GM19099 (cell line): ENCODE data around the gene TP73.

Source experiments
- POLR2A ChIP-seq: IDR thresholded peaks from 3 replicates; pipeline ENCODE4 v1.6.1; 2011; ENCODE audit warnings: low read depth; ENCODE audit not compliant: insufficient read length; ENCODE audit errors: extremely low read depth

Gene TP73

DNA sequence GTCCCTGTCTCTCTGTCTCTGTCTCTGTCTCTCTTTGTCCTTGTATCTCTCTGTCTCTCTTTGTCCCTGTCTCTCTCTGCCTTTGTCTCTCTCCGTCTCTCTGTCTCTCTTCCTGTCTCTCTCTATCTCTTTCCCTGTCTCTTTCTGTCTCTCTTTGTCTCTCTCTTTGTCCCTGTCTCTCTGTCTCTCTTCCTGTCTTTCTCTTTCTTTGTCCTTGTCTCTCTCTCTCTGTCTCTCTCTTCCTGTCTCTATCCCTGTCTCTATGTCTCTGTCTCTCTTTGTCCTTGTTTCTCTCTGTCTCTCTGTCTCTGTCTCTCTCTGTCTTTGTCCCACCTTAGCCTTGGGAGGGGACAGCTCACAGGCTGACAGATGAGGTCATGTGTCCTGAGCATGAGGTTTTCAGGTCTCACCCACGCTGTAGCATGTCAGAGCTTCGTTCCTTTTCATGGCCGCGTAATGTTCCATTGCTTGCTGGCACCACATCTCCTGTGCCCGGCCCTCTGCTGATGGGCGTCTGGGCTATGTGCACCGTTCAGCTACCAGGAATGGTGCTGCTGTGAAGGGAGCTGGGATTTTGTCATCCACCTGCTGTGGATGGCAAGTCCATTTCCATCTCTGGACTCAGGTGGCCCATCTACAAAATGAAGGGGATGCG is 27.6 kb downstream of the TP73 start:
- no peak for TF ChIP-seq POLR2A

DNA sequence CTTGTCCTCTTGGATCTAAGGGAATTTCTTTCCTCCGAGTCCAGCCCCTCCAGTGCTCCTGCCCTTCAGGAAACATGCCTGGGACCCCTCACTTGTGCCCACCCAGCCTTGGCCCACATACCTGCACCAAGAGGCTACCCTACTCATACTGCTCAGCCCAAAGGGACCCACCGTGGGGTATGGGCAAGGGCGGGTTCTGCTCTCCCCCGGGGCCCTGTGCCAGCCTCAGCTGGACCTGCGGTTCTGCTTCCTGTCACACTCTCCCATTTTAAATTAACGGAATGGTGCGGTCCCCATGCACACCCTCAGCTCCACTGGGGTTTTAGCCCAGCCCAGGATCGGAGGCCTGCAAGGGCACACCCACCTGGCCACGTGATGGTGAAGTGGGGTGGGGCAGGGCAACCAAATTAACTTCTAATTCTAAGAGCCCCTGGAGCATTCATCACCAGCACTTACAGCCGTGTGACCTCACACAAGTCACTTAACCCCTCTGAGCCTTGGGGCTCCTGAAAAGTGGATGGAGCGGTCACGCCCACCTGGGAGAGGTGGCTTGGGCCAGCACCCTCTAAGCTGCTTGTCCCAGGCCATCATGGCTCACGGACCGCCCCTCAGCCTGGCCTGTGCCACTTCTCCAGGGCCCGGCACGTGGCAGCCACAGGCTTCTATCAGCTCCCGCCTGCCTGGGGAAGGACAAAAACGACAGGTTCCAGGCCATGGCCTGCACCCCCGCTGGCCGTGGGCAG is 28.3 kb downstream of the TP73 start:
- TF ChIP-seq POLR2A, result no peak

DNA sequence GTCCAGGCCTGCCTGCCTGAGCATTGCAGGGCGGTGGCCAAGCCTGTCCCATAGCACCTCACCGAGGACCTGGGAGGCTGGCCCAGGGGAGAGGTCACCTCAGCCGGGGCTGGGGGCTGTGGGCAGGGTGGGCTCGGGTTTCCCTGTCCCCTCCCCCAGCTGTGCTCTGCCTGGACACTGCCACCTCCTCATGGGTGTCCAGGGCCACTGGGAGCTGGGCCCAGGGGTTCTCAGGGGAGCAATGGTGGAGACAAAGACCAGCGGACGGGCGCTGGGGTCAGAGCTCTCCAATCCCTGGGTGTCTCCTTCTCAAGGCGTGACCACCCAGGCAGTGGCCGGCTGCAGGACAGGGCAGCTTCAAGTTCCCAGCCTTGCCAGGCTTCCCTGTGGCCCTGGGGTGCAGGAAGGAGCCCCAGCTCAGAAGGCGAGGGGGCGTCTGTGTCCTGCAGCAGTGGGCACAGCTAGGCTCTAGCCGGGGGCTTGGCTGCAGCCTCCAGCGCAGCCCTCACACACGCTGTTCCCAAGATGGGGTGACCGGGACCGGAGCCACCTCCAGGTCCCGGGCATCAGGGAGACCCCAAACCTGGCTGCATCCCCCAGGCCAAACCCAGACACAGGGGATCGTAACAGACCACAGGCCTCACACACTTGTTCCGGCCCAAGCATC is 29.0 kb downstream of the TP73 start:
- TF ChIP-seq POLR2A, result no peak

DNA sequence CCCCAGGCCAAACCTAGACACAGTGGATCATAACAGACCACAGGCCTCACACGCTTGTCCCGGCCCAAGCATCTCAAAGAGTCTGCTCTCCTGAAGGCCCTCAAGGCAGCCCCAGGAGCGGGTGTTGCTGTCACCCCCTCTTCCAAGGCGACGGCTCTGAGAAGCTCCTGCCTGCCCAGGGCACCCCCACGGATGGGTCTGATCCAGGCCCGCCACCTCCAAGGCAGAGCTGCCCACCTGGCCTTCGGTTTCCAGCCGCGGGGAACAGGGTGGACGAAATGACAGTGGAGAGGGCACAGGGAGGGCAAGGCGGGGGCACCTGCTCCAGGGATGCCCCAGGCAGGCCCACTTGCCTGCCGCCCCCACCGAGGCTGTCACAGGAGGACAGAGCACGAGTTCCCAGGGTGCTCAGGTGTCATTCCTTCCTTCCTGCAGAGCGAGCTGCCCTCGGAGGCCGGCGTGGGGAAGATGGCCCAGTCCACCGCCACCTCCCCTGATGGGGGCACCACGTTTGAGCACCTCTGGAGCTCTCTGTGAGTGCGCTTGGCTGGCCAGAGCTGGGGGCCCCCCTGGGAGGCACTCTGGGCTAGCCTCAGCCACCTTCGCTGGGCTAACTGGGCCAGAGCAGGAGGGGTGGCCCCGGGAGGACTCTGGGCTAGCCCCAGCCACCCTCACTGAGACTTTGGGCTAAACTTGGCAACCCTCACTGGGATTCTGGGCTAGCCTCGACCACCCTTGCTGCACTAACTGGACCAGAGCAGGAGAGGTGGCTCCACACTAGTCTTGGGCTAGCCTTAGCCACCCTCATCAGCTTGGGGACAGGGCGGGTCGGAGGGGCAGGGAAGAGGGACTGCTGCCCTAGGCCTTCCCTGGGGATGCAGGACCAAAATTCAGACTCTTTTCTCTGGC is 29.8 kb downstream of the TP73 start:
- TF ChIP-seq POLR2A, result no peak

DNA sequence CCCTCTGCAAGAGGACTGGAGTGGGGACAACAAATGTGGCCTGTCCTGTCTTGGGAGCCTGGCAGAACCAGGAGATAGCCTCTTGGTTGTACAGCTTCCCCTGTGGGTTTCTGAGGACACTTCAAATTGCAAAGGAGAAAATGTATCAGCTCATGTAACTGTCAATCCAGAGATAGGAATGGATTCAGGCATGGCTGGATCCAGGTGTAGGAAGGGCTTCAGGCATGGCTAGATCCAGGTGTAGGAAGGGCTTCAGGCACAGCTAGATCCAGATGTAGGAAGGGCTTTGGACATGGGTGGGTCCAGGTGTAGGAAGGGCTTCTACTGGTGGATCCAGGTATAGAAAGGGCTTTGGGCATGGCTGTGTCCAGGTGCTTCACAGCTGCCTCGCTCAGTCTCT is 30.9 kb downstream of the TP73 start:
- TF ChIP-seq POLR2A, result no peak

DNA sequence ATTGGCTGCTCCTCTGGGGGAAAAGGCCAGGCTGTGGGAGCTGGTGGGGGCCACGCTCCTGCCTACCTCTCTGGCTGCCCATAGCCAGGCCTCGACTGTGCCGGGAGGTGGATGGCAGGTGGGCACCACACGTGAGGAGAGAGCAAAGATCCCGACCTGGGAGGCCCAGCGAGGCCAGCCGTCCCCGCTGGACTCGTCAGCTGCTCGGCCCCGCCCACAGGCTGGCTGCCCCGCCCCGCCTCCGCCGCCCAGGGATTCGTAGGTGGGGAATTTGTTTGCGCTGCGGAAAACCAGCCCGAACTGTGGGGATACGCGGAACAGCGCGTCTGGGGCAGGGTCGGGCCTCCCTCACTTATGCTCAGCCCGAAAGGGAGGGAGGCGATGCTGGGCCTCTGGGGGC is 31.7 kb downstream of the TP73 start:
- no peak for TF ChIP-seq POLR2A

DNA sequence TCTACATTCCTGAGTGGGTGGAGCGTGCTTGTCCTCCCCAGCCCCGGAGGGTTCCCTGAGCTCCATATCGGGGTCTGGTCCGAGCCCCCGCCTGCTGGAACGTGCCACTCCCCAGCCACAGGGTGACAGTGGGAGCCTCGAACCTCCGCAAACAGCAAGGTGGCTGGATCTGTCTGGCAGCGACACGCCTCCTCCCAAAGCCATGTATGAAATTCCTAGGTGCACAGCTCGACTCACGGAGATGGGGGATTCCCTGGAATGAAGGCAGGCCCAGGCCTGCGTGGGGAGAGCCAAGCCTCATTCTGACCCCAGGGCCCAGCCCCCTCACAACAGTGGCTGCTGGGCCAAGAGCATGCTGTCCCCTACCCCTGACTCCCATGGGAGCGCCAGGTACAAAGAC is 32.9 kb downstream of the TP73 start:
- no peak for TF ChIP-seq POLR2A

DNA sequence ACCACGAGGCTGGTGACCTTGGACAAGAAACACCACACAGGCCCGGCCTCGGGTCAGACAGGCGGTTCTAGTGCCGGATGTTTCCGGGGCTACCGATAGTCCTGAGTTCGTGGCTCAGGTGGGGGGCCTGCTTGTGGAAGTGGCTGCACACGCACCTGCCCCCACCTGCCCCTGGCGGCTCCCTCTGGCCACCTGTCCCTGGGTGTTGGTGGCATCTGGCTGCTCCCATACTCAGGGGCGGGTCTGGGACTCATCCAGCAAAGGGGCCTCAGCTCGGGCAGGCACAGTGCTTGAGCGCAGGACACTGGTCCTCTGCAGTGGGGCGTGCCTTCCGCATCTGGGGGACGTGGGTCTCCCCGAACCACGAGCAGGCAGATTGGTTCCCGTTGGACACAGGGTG is 33.6 kb downstream of the TP73 start:
- TF ChIP-seq POLR2A, result no peak

DNA sequence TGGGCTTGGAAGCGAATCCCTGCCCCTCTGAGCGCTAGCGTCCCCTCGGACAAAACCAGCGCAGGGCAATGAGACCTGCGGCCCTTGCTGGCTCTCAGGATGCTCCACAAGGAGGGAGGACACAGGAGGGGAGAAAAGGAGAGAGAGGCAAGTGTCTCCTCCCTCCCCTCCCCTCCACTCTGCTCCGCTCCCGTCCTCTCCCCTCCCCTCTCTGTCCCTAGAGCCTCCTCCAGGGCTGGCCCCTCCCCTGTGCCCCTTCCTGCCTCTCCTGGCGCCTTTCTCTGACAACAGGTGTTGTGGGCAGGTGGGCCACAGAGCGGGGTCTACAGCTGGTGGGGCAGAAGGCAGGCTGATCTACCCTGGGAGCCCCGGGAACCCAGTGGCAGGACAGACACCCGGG is 35.2 kb downstream of the TP73 start:
- no peak for TF ChIP-seq POLR2A

DNA sequence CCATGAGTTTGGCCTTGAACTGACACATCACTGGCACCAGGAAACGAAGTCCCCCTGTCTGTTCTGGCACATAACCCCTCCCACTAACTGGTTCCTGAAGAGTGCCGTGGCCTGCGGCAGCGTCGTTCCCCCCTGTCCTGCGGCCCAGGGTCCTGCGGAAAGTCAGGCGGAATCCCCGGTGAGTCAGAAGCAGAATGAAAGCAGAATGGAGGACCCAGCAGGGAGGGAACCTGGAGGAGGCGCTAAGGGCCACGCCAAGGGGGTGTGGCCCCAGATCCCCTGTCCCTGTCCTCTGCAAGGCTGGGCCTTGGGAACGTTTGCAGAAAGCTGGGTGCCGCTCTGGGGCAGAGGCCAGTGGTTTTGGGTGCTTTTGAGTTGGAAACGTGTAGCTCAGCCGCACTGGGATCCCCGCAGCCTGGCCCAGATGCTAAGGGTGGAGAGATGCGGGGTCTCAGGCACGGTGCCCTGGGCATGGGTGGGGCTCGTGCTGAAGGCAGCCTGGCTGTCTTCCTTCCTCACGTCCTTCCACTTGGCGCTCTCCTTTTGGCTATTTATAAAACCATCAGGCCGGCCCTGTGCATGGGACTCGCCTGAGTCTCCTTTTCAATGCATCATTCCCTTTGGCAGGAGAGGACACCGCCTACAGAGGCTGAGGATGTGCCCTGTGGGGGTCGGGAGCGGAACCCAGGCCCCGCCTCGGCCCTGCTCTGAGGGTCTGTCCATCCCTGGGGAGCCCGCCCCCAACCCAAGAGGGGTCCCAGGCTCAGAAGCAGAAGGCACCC is 36.2 kb downstream of the TP73 start:
- no peak for TF ChIP-seq POLR2A

DNA sequence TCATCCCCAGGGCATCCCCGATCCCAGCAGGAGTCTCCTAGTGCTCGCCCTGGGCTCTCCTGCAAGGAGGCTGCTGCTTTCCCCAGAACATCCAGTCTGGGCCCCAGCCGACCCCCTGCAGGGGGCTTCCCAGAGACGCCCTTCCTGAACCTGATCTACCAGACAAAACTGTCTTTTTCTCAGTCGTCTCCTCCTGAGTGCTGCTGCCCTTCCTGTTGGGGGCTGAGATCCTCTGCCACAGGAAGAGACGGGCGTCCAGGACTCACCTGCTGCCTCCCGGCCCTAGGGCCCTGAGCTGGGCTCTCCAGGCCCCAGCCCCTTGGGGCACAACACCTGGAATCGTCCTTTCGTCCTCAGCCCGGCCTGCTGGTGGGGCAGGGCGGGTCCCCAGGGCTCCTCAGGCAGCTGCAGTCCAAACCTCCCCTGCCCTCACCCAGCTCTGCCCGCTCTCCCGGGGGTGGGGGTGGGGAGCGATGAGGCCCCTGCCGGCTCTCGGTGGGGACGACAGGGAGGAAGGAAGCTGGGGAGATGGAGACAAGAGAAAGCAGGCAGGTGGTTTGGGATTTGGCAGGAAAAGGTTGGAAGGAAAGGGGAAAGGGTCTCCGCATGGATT is 36.9 kb downstream of the TP73 start:
- TF ChIP-seq POLR2A, result no peak

DNA sequence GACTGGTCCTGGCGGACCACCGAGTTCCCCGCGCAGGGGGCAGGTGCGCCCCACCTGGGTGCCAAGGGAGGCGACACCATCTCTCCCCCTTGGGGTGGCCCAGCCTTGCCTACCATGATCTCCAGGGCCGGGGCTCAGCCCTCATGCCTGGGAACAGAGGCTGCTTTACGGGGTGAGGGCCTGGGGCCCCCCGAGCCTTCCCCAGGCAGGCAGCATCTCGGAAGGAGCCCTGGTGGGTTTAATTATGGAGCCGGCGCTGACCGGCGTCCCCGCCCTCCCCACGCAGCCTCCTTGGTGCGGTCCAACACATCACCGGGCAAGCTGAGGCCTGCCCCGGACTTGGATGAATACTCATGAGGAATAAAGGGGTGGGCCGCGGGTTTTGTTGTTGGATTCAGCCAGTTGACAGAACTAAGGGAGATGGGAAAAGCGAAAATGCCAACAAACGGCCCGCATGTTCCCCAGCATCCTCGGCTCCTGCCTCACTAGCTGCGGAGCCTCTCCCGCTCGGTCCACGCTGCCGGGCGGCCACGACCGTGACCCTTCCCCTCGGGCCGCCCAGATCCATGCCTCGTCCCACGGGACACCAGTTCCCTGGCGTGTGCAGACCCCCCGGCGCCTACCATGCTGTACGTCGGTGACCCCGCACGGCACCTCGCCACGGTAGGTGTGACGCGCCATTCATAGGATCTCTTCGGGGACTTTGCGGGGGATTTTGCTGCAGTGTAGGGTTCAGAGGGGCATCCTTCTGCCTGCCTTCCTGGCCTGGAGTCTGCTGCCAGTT is 38.2 kb downstream of the TP73 start:
- TF ChIP-seq POLR2A, result no peak
